Neutrophil (primary cell): ENCODE results near the gene DDAH2.

Experiments used
- H3K27ac ChIP-seq: fragments of 200-600 bp; sonication (generic); 2 replicates; pipeline ENCODE4 v1.5.1; 2016; ENCODE audit warnings: mild to moderate bottlenecking, moderate library complexity
- H3K27me3 ChIP-seq: fragments of 200-600 bp; sonication (generic); 2 replicates; pipeline ENCODE4 v1.6.0; 2016; ENCODE audit warnings: mild to moderate bottlenecking
- H3K36me3 ChIP-seq: fragments of 200-600 bp; sonication (generic); 2 replicates; pipeline ENCODE4 v1.5.1; 2017
- H3K4me1 ChIP-seq, 2 experiments: fragments of 200-600 bp in 1 of 2; sonication (generic) in 1 of 2; 1 replicate in 1 of 2; 2 replicates in 1 of 2; pipeline versions ENCODE4 v1.5.1 to v1.6.1; 2013 to 2016; ENCODE audit warnings: low read depth in 1 of 2, low read length in 1 of 2, mild to moderate bottlenecking in 1 of 2, moderate library complexity in 1 of 2; ENCODE audit not compliant: control insufficient read depth in 1 of 2, insufficient read depth in 1 of 2
- H3K4me3 ChIP-seq, 2 experiments: fragments of 200-600 bp in 1 of 2; sonication (generic) in 1 of 2; 1 replicate in 1 of 2; 2 replicates in 1 of 2; pipeline ENCODE4 v1.5.1; 2013 to 2016; ENCODE audit warnings: low read depth in 1 of 2, low read length in 1 of 2, mild to moderate bottlenecking in 1 of 2, moderate library complexity in 1 of 2
- H3K9me3 ChIP-seq: fragments of 200-600 bp; sonication (generic); 2 replicates; pipeline ENCODE4 v1.5.1; 2016
- TF ChIP-seq, protein P1 (sequence below): fragments of 200-600 bp; sonication (generic); IDR thresholded peaks from 2 replicates; pipeline ENCODE4 v1.5.1; 2016; ENCODE audit warnings: antibody characterized with exemption

The DDAH2 gene

DNA sequence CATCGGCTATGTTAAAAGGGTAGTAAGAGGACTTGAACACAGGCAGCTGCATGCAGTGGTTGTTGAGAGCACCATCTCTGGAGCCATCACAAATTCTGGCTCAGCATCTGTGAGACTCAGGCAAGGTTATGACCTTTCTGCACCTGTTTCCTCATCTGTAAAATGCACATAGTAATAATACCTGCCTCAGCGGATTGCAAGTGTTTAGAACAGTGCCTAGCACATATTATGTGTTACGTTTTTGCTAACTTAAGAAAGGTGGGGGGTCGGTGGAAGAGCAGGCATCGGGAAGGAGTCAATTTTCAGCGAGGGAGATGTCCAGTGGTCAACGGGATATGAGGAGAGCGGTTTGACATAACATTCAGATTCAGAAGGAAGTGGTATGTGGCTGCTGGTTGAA lies 51.1 kb downstream of the DDAH2 start:
- H3K27ac ChIP-seq: no peak overlapping the region
- no peaks in the 10 kb centered on the region for H3K9me3 ChIP-seq
- peaks cover 19% of the 10 kb centered on the region for H3K36me3 ChIP-seq
- H3K4me3 ChIP-seq: no peak overlapping the region
- peaks cover 16% of the 10 kb centered on the region in 2 experiments for H3K4me1 ChIP-seq
- TF ChIP-seq, protein P1, sequence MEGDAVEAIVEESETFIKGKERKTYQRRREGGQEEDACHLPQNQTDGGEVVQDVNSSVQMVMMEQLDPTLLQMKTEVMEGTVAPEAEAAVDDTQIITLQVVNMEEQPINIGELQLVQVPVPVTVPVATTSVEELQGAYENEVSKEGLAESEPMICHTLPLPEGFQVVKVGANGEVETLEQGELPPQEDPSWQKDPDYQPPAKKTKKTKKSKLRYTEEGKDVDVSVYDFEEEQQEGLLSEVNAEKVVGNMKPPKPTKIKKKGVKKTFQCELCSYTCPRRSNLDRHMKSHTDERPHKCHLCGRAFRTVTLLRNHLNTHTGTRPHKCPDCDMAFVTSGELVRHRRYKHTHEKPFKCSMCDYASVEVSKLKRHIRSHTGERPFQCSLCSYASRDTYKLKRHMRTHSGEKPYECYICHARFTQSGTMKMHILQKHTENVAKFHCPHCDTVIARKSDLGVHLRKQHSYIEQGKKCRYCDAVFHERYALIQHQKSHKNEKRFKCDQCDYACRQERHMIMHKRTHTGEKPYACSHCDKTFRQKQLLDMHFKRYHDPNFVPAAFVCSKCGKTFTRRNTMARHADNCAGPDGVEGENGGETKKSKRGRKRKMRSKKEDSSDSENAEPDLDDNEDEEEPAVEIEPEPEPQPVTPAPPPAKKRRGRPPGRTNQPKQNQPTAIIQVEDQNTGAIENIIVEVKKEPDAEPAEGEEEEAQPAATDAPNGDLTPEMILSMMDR: no peak
- H3K27me3 ChIP-seq: peaks cover 15% of the 10 kb centered on the region
